H7 (cell line): ENCODE data around the gene FOSL1. TPM values are rescaled to one million over a fixed set of nuclear protein-coding genes. Genes with fewer than 3 reads are reported as not detected.
A peak's percentile ranks its signal among the peaks of the same experiment; 100 is the strongest.

Source experiments
- DNase-seq: peaks from one replicate; pipeline ENCODE4 v3.0.0; 2012
- H3K27me3 ChIP-seq: 2 replicates; pipeline ENCODE4 v1.6.0; 2011; ENCODE audit warnings: mild to moderate bottlenecking, low read length; ENCODE audit not compliant: control insufficient read depth, insufficient read depth
- H3K36me3 ChIP-seq: replicated peaks from 2 replicates; pipeline ENCODE4 v1.5.1; 2011; ENCODE audit warnings: low read length; ENCODE audit not compliant: control insufficient read depth, insufficient read depth
- H3K4me3 ChIP-seq: 2 replicates; pipeline ENCODE4 v1.5.1; 2011; ENCODE audit warnings: low read depth, mild to moderate bottlenecking, control low read depth, low read length, moderate library complexity; ENCODE audit not compliant: insufficient read depth
- total RNA-seq: library from RNA; depleted of rRNA; stranded (reverse); fragments of >200 nt; shearing (Covaris generic); gene quantifications from 2 replicates; pipeline ENCODE4 v1.2.3, GENCODE V29; 2014; rRNA removed

Gene FOSL1
- 0.48 and 1.0 TPM in 2 replicates for total RNA-seq

DNA sequence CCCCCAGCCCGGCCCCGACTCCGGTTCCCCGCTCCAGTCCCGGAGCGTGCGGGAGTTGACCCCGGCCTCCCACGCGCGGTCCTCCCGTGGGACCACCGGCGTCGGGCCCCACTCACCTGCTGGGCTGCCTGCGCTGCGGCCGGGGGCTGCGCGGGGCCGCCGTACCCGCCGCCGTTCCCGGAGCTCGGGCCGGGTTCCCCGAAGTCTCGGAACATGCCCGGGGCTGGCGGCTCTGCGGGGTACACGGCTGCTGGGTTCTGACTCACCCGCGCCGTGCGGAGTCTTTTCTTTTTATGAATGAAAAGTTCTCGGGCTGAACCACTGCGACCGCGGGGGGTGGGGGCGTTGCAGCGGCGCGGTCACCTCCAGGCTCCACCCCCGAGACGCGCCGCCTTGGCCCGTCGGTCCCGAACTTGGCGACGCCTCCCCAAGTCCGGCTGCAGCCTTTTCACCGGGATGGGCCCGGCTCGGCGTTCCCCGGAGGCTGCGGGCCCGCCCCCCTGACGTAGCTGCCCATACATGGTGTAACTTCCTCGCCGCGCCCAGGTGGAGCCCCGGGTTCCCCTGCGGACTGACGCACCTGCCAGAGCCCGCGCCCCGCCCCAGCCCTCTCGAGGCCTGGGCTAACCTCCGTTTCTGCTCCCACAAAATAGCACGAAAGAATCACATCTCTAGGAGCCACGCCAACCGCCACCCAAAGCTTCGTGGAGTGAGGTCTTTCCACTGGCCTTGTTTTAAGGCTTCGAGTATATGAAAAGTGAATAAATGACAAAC is at the start of gene FOSL1:
FOSL1 (minus strand) TSS at position 264 of the 774 bp plus-strand sequence; CDS start at position 215, 49 bp downstream.
- Histone ChIP-seq H3K27me3 (peaks cover 36% of the 10 kb centered on the region), H3K4me3 (peak within 1 kb of the TSS; percentile 61), H3K36me3 (no peaks in the 10 kb centered on the region; the same call in 1 of the 2 replicates)
- peak; percentile 99 for DNase-seq

DNA sequence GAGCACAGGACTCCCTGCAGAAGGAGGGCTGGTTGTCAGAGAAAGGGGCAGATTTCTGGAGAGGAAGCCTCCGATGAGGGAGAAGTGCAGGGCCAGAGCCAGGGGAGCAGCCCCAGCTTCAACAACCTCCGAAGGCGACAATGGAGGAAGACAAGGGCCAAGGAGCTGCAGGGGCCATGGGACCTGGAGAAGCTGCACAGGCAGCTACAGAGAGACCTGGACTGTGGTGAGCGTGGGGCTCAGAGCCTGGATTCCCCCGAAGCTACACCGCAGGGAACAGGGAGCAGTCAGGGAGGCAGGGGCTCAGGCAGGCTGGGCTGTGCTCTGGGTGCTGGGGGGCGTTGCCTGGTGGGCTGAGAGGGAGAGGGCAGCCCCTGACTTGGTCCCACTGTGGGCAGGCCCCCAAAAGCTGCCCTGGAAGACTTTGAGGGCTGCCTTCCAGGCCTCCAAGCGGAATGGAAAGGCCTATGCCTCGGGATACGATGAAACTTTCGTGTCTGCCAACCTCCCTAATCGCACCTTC is 47.5 kb upstream of the FOSL1 start:
- Histone ChIP-seq H3K4me3 (no peak overlapping the region), H3K36me3 (no peaks in the 10 kb centered on the region), H3K27me3 (no peaks in the 10 kb centered on the region)
- DNase-seq, result no peak

DNA sequence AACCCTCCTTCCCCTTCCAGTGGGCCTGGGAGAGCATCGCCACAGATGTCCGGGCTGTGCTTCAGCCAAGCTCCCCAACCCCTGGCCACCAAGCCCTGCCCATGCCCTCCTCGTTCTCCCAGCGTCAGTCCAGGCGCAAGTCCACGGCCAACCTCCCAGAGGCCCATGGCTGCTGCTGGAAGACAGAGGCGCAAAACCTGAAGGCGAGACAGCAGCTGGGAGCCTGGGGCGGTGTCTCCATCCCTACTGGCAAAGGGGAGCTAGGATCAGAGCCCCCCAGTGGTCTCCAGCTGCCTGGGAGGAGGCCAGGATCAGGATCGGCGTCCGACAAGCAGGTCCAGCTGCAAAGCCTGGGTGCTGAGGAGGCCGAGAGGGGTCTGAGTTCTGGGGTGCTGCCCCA is 46.9 kb upstream of the FOSL1 start:
- DNase-seq, result peak; percentile 81
- no peak overlapping the region for H3K4me3 ChIP-seq
- H3K27me3 ChIP-seq, result no peaks in the 10 kb centered on the region
- no peaks in the 10 kb centered on the region for H3K36me3 ChIP-seq

DNA sequence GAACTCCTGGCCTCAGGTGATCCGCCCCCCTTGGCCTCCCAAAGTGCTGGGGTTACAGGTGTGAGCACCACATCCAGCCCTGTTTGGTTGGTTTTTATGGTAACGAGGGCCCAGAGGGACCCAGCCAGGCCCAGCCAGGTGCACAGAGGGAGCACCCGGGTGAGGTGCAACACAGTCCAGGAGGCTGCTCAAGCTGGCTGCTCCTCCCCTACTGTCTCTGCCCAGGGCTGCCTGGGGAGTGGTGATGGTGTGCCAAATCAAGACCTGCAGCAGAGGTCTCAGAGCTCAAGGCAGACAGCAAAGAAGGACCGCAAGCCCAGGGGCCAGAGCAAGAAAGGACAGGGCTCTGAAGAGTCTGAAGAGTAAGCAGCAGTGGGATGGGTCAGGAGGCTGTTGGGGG is 46.5 kb upstream of the FOSL1 start:
- Histone ChIP-seq H3K4me3 (no peak overlapping the region), H3K36me3 (no peaks in the 10 kb centered on the region), H3K27me3 (no peaks in the 10 kb centered on the region; the same call in 1 of the 2 replicates)
- peak; percentile 65 for DNase-seq

DNA sequence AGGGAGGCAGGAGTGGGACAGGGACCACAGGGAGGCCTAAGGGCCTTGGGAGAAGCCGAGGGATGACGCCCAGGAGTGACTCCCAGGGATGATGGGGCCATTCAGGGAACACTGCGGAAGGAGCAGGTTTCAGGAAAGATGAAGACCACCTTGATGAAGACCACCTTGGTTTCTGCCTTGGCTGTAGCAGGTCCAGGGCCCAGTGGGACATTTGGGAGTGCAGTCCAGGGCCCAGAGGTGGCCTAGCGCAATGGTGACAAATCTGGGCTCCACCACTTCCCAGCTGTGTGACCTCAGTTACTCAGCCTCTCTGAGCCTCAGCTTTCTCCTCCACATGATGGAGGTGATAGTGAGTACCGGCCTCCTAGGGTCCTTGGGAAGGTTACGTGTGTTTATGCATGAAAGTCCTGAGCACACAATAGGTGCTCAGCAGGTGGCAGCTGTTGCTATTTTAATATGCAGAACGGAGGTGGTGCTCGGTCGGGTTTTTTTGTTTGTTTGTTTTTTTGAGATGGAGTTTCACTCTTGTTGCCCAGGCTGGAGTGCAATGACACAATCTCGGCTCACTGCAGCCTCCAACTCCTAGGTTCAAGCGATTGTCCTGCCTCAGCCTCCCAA is 45.9 kb upstream of the FOSL1 start:
- Histone ChIP-seq H3K27me3 (no peaks in the 10 kb centered on the region; the same call in 1 of the 2 replicates), H3K36me3 (no peaks in the 10 kb centered on the region), H3K4me3 (peak overlapping the region; percentile 12; the same call in 1 of the 2 replicates)
- peak; percentile 80 for DNase-seq

DNA sequence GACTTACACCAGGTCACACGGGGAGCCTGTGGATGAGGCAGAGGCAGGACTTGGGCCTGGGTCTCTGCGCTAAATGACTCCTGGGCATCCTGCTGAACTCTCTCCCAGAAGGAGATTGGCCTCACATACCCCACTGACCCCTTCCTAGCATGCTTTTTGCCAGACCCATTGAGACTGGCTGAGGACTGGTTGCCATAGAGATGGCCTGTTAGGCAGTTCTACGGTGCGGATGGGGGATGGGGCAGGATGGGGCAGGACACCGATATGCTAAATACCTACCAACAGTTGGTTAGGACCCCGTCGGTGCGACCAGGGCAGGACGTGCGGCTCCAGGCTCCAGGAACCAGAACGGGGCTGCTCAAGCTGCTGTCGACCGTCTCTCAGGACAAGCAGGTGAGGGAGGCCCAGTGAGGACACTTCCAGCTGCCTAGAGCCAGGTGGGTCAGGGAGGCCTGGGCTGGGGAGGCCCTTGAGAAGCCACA is 45.3 kb upstream of the FOSL1 start, which contains the start of gene TSGA10IP:
TSGA10IP (plus strand) TSS at position 51 of the 482 bp plus-strand sequence; CDS start at position 247, 196 bp downstream.
- DNase-seq, result peak; percentile 93
- H3K27me3 ChIP-seq, result no peaks in the 10 kb centered on the region; the same call in 1 of the 2 replicates
- peak within 1 kb of the TSS; percentile 12; the same call in 1 of the 2 replicates for H3K4me3 ChIP-seq
- no peaks in the 10 kb centered on the region for H3K36me3 ChIP-seq

DNA sequence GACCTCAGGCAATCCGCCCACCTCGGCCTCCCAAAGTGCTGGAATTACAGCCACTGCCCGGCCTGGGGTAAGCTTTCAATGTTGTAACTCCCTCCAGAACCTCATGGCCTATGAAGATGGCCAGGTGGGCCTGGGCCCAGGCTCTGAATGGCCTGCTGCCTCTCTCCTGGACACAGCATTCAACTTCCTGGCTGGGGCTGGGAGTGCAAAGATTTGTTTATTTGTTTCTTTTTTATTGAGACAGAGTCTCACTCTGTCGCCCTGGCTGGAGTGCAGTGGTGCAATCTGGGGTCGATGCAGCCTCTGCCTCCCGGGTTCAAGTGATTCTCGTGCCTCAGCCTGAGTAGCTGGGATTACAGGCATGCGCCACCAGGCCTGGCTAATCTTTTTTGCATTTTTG is 44.6 kb upstream of the FOSL1 start:
- DNase-seq, result no peak
- Histone ChIP-seq H3K27me3 (no peaks in the 10 kb centered on the region; the same call in 1 of the 2 replicates), H3K4me3 (no peak overlapping the region), H3K36me3 (no peaks in the 10 kb centered on the region)

DNA sequence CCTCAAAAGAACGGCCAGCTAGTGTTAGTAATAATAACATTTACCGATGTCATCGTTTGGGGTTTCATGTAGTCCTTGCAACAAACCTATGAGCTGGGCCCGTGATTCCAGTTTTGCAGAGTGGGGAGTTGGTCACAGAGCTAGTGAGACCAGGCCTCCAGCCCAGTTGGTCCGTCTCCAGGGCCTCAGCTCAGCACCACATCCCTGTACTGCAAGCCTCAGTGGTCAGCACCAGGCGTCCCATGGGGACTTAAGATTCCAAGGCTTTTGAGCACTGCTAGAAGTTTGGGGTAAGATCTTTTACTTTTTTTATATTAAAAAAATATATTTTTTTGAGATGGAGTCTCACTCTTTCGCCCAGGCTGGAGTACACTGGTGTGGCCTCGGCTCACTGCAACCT is 44.0 kb upstream of the FOSL1 start:
- H3K27me3 ChIP-seq, result no peaks in the 10 kb centered on the region; the same call in 1 of the 2 replicates
- no peaks in the 10 kb centered on the region for H3K36me3 ChIP-seq
- no peak for DNase-seq
- H3K4me3 ChIP-seq, result no peak overlapping the region

DNA sequence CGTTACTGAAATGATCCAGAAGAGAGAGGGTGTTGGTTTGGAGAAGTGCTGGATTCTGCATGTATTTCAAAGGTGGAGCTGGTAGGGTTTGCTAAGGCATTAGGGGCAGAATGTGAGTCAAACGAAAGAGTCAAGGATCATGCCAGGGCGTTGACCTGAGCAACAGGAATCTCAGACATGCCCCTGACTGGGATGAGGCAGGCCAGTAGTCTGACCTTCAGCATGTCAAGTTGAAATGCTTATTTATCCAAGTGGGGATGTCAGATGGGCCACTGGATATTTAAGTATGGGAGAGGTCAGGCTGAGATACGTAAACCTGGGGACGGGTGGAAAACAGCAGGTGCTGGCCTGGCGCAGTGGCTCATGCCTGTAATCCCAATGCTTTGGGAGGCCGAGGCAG is 42.3 kb upstream of the FOSL1 start:
- Histone ChIP-seq H3K27me3 (no peaks in the 10 kb centered on the region; the same call in 1 of the 2 replicates), H3K36me3 (no peaks in the 10 kb centered on the region)
- DNase-seq, result no peak

DNA sequence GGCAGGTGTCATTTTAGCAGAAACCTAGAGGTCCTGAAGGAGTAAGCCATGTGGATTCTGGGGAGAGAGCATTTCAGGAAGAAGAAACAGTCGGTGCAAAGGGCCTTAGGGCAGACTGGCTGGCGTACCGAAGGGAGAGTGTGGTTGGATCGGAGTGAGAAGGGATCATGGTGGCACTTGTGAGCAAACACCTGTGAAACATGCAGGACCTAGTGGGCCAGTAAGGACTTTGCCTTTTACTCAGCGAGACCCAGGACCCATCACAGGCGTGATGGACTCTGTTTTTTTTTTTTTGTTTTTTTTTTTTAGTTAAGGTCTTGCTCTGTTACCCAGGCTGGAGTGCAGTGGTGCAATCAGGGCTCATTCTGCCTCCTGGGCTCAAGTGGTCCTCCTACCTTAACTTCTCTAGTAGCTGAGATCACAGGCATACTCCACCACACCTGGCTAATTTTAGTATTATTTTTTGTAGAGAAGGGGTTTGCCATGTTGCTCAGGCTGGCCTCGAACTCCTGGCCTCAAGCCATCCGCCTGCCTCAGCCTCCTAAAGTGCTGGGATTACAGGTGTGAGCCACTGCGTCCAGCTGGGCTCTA is 41.6 kb upstream of the FOSL1 start:
- no peak for DNase-seq
- no peak overlapping the region for H3K4me3 ChIP-seq

More for the DNA sequence above, 42.3 kb upstream of the FOSL1 start:
- no peak overlapping the region for H3K4me3 ChIP-seq

DNA sequence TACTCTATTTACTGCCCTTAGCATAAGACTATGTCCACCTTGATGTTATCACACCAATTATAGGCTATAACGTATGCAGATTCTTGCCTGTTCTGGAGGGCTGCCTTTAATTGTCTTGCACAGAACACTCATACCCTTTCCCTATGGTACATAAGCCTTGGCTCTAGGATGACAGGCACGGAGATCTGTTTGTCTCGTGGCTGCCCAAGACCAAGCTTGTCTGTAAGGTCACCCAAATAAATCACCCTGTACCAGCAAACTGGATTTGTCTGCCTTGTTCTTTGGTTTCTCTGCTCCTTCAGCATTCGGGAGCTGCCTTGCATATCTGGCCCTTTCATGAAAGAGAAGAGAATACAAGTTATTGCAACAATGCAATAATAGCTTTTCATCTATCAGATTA is 37.6 kb upstream of the FOSL1 start:
- DNase-seq, result no peak
- Histone ChIP-seq H3K4me3 (no peak overlapping the region), H3K36me3 (no peaks in the 10 kb centered on the region), H3K27me3 (no peaks in the 10 kb centered on the region; the same call in 1 of the 2 replicates)

More for the DNA sequence above, 41.6 kb upstream of the FOSL1 start:
- no peaks in the 10 kb centered on the region; the same call in 1 of the 2 replicates for H3K27me3 ChIP-seq
- no peaks in the 10 kb centered on the region for H3K36me3 ChIP-seq

DNA sequence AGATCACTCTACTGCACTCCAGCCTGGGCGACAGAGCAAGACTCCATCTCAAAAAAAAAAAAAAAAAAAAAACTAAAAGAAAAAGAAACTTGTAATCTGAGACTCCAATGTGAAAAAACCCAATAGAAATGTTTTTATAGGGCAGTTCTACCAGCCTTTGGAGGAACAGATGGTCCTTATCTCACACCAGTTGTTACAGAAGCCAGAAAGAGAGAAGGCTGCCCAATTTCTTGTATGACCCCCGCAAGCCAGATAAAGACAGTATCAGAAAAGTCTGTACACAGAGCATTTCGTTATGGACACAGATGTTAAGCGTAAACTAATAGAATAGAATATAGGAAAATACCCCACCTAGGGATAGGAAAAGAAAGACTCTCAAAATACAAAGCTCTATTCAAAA is 33.8 kb upstream of the FOSL1 start:
- DNase-seq, result no peak
- Histone ChIP-seq H3K4me3 (no peak overlapping the region), H3K36me3 (no peaks in the 10 kb centered on the region), H3K27me3 (no peaks in the 10 kb centered on the region)

DNA sequence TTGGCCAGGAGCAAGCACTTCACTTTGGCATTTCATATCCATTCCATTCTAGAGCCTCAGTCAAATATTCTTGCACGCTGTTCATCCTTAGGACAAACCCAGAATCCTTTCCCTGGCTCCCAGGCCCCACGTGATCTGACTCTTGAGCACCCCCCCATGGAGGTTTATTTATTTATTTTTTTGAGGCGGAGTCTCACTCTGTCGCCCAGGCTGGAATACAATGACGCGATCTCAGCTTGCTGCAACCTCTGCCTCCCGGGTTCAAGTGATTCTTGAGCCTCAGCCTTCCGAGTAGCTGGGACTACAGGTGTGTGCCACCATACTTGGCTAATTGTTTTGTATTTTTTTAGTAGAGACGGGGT is 32.4 kb upstream of the FOSL1 start:
- Histone ChIP-seq H3K36me3 (no peaks in the 10 kb centered on the region), H3K27me3 (no peaks in the 10 kb centered on the region), H3K4me3 (no peak overlapping the region)
- peak; percentile 72 for DNase-seq

DNA sequence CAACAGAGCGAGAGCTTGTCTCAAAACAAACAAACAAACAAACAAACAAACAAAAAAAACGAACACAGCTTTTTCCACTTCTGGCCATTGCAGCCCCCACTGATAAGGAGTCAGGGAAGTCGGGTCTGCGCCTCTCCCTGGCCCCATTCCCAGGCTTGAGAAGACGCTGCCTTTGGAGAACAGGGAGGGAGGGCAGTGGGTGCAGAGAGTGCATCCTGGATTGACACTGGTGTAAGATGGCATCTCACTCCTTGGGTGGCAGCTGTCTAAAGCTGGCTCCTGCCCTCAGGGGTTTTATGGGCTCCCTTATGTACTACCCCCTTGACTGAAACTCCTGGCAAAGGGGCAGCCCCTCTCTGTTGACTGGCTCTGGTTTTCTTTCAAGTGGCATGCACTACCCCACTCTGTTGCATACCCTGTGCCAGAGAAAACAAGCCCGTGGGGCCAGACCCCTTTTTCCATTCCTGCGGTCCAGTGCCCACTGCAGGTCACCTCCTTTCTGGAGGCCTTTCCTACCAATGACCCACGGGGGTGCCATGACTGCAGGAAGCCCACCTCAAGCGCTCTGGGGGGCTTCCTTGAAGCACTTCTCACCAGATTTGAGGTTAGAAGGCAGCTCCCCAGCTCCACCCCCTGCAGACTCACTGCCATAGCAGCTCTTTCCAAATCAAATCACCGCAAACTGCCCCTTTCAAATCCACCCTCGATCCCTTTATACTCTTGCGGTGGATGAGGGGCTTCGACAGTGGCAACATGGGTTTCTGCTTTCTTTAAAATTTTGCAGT is 31.8 kb upstream of the FOSL1 start:
- DNase-seq, result peak; percentile 60
- Histone ChIP-seq H3K4me3 (no peak overlapping the region), H3K36me3 (no peaks in the 10 kb centered on the region), H3K27me3 (no peaks in the 10 kb centered on the region)
